Hepatocyte (in vitro differentiated cells): ENCODE data around the gene BUB1. TPM values are rescaled to one million over a fixed set of nuclear protein-coding genes. Genes with fewer than 3 reads are reported as not detected.

ENCODE experiments used
- DNase-seq: peaks from one replicate; pipeline ENCODE4 v3.0.0-alpha.2; 2016; ENCODE audit warnings: low spot score
- H2AFZ ChIP-seq: fragments of 200-600 bp; sonication (generic); 2 replicates; pipeline ENCODE4 v1.6.0; 2016; ENCODE audit warnings: antibody characterized with exemption, mild to moderate bottlenecking
- H3K27ac ChIP-seq: fragments of 200-600 bp; sonication (generic); 2 replicates; pipeline ENCODE4 v1.5.1; 2016; ENCODE audit warnings: mild to moderate bottlenecking
- H3K27me3 ChIP-seq: fragments of 200-600 bp; sonication (generic); 2 replicates; pipeline ENCODE4 v1.6.1; 2016
- H3K36me3 ChIP-seq: fragments of 200-600 bp; sonication (generic); replicated peaks from 2 replicates; pipeline ENCODE4 v1.5.1; 2016; ENCODE audit warnings: low read depth; ENCODE audit not compliant: insufficient read depth
- H3K4me1 ChIP-seq: fragments of 200-600 bp; sonication (generic); 2 replicates; pipeline ENCODE4 v1.5.1; 2016; ENCODE audit warnings: mild to moderate bottlenecking, moderate library complexity; ENCODE audit not compliant: insufficient read depth
- H3K4me2 ChIP-seq: fragments of 200-600 bp; sonication (generic); 2 replicates; pipeline ENCODE4 v1.6.0; 2016
- H3K4me3 ChIP-seq: fragments of 200-600 bp; sonication (generic); 2 replicates; pipeline ENCODE4 v1.5.1; 2016; ENCODE audit warnings: mild to moderate bottlenecking
- H3K79me2 ChIP-seq: fragments of 200-600 bp; sonication (generic); 2 replicates; pipeline ENCODE4 v1.6.0; 2017; ENCODE audit warnings: mild to moderate bottlenecking
- H3K9me2 ChIP-seq: fragments of 200-600 bp; sonication (generic); replicated peaks from 2 replicates; pipeline ENCODE4 v1.6.0; 2017; ENCODE audit warnings: mild to moderate bottlenecking; ENCODE audit not compliant: insufficient read depth
- H3K9me3 ChIP-seq: fragments of 200-600 bp; sonication (generic); 2 replicates; pipeline ENCODE4 v1.5.1; 2016; ENCODE audit warnings: low read depth, mild to moderate bottlenecking
- H4K20me1 ChIP-seq: fragments of 200-600 bp; sonication (generic); 2 replicates; pipeline ENCODE4 v1.6.0; 2016; ENCODE audit warnings: mild to moderate bottlenecking; ENCODE audit not compliant: insufficient read depth, poor library complexity, severe bottlenecking
- EZH2 ChIP-seq: fragments of 200-600 bp; sonication (generic); IDR thresholded peaks from 2 replicates; pipeline ENCODE4 v1.6.1; 2016; ENCODE audit warnings: antibody characterized with exemption, mild to moderate bottlenecking, borderline replicate concordance
- EZH2phosphoT487 ChIP-seq: fragments of 200-600 bp; sonication (generic); IDR thresholded peaks from one replicate; pipeline ENCODE4 v1.6.1; 2018; ENCODE audit warnings: antibody characterized with exemption, mild to moderate bottlenecking, low read depth, moderate library complexity; ENCODE audit not compliant: unreplicated experiment, severe bottlenecking
- WGBS: methylation state at CpG from one replicate; pipeline ENCODE4 v1.1.6; 2016; ENCODE audit warnings: low lambda C conversion rate; ENCODE audit errors: missing lambda C conversion rate; 5-methylcytosine and 5-hydroxymethylcytosine counted together
- polyA plus RNA-seq: library from polyadenylated mRNA; unstranded; fragments of >200 nt; fragmentation: Nextera tagmentation; extraction: Ambion mirVana; gene quantifications from 2 replicates; pipeline ENCODE4 v1.2.1, GENCODE V29; 2016
- total RNA-seq: library from RNA; depleted of rRNA; stranded (reverse); fragments of >200 nt; gene quantifications from 2 replicates; pipeline ENCODE4 v1.2.3, GENCODE V29; 2014
- TF ChIP-seq, protein P1 (sequence below): fragments of 200-600 bp; sonication (generic); IDR thresholded peaks from 2 replicates; pipeline ENCODE4 v1.5.1; 2016; ENCODE audit warnings: antibody characterized with exemption, mild to moderate bottlenecking; ENCODE audit not compliant: poor library complexity

The BUB1 gene
- total RNA-seq = 9.4 and 12.4 TPM in 2 replicates
- 5.8 and 6.9 TPM in 2 replicates for polyA plus RNA-seq

DNA sequence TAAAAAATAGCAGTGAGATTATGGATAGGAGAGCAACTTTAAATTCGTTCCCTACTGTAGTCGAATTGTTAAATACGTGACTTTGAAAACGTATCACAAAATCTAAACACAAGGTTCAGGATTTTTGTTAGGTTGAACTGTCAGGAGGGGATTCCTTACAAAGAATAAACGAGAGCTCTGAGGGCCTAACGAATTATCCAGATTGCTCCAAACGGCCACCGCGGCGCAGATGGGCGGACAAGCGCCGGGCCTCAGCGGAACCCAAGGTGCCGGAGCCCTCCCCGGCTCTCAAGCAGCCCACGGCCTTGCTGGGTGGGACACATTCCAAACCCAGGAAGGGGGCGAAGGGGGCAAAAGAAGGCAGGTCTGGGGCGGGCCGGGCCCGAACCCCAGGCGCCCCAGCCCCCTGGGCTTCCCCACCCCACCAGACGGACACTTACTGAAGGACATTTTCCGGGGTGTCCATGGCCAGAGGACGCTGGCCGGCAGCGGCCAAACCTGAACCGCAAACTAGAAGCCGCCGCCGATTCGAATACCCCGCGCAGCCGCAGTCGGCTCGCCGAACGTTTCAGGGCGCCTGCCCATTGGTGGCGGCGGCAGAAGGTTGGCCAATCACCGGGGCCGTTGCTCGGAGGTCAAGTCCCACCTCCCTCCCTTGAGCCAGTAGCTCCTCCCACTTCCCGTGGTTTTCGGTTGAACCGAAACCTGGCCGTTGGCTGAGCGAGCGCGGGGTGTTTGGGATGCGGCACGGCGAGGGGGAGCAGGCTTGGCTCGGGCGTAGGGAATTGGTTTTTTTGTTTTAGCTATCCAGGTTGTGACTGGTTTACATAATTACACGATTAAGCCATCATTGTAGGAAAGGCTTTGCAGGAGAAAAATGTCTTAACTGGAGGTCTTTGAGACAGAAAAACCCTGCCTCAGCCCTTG is at the start of gene BUB1:
Gene BUB1, minus strand, starts transcription at position 534 of the 927 bp plus-strand sequence. Its CDS starts 68 bp downstream, at position 466.
- H3K4me1 ChIP-seq = peaks cover 10% of the 10 kb centered on the region
- WGBS = 1% methylated on average over 39 of the region's 58 CpGs

DNA sequence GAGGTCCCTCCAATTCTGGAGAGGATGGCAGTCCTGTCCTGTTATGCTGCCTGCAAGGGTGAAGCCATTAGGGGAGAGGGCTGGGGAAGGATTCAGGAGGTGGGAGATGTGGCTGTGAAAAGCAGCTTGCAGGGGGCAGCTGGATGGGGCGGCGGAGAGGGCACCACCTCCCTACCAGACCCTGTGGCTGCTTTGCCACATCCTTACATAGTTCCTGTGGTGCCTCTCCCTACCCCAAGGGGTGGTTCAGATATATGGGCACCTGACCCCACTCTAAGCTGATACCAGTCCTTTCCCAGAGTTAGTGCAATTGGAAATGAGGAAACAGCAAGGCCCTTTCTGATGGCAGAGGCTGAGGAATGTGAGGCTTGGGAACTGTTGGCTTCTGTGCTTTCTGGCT is 48.4 kb upstream of the BUB1 start:
- no peaks in the 10 kb centered on the region for H3K36me3 ChIP-seq
- TF ChIP-seq EZH2phosphoT487 = no peak
- TF ChIP-seq, protein P1, sequence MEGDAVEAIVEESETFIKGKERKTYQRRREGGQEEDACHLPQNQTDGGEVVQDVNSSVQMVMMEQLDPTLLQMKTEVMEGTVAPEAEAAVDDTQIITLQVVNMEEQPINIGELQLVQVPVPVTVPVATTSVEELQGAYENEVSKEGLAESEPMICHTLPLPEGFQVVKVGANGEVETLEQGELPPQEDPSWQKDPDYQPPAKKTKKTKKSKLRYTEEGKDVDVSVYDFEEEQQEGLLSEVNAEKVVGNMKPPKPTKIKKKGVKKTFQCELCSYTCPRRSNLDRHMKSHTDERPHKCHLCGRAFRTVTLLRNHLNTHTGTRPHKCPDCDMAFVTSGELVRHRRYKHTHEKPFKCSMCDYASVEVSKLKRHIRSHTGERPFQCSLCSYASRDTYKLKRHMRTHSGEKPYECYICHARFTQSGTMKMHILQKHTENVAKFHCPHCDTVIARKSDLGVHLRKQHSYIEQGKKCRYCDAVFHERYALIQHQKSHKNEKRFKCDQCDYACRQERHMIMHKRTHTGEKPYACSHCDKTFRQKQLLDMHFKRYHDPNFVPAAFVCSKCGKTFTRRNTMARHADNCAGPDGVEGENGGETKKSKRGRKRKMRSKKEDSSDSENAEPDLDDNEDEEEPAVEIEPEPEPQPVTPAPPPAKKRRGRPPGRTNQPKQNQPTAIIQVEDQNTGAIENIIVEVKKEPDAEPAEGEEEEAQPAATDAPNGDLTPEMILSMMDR = no peak
- 100% methylated on average over 2 of the region's 2 CpGs for WGBS
- H2AFZ ChIP-seq = no peak overlapping the region
- no peaks in the 10 kb centered on the region for H3K79me2 ChIP-seq
- no peak overlapping the region for H3K27ac ChIP-seq
- H3K4me2 ChIP-seq = no peak overlapping the region
- H3K9me2 ChIP-seq = no peaks in the 10 kb centered on the region
- no peaks in the 10 kb centered on the region for H3K9me3 ChIP-seq
- H4K20me1 ChIP-seq = no peaks in the 10 kb centered on the region
- no peak overlapping the region for H3K4me3 ChIP-seq
- DNase-seq = no peak
- peaks cover 34% of the 10 kb centered on the region for H3K27me3 ChIP-seq
- H3K4me1 ChIP-seq = no peaks in the 10 kb centered on the region

More for the DNA sequence above, at the start of gene BUB1:
- Histone ChIP-seq H3K36me3 (no peaks in the 10 kb centered on the region), H2AFZ (peak within 1 kb of the TSS; percentile 88), H3K9me2 (no peaks in the 10 kb centered on the region), H3K27ac (peak within 1 kb of the TSS; percentile 94), H4K20me1 (no peaks in the 10 kb centered on the region), H3K79me2 (peaks cover 20% of the 10 kb centered on the region), H3K27me3 (no peaks in the 10 kb centered on the region), H3K4me2 (peak within 1 kb of the TSS; percentile 88), H3K4me3 (peak within 1 kb of the TSS; percentile 56), H3K9me3 (no peaks in the 10 kb centered on the region)
- peak; percentile 99 for DNase-seq
- TF ChIP-seq, protein P1 = no peak
- TF ChIP-seq EZH2phosphoT487 (no peak), EZH2 (no peak)

DNA sequence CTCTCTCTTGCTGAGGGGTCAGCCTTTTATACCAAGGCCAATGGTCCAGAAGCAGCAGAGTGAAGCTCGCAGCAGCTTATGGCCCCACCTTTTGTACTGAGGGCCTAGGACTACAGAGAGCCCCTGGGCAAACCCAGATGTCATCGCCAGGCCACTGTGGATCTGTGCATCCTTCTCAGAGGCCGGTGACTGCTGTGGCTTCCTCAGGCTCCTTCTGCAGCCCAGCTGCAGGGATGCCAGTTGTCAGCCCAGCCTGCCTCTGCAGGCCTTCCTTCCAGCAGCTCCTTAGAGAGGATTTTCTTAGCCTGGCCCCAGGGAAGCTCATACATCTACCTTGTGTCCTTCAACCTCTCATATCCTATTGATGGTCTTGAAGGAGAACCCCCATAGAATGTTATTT is 48.0 kb upstream of the BUB1 start:
- H3K9me2 ChIP-seq = no peaks in the 10 kb centered on the region
- no peak overlapping the region for H3K4me2 ChIP-seq
- H3K27me3 ChIP-seq = peaks cover 30% of the 10 kb centered on the region
- DNase-seq = no peak
- no peaks in the 10 kb centered on the region for H3K36me3 ChIP-seq
- no peak overlapping the region for H3K4me3 ChIP-seq
- H3K4me1 ChIP-seq = no peaks in the 10 kb centered on the region
- no peak overlapping the region for H3K27ac ChIP-seq
- 90% methylated on average over 3 of the region's 3 CpGs for WGBS
- TF ChIP-seq, protein P1 = no peak
- no peak for TF ChIP-seq EZH2
- TF ChIP-seq EZH2phosphoT487 = no peak
- H4K20me1 ChIP-seq = no peaks in the 10 kb centered on the region
- H2AFZ ChIP-seq = no peak overlapping the region
- no peaks in the 10 kb centered on the region for H3K79me2 ChIP-seq
- H3K9me3 ChIP-seq = no peaks in the 10 kb centered on the region
